ENCODE measurements around the gene GATB.

GATB gene

DNA sequence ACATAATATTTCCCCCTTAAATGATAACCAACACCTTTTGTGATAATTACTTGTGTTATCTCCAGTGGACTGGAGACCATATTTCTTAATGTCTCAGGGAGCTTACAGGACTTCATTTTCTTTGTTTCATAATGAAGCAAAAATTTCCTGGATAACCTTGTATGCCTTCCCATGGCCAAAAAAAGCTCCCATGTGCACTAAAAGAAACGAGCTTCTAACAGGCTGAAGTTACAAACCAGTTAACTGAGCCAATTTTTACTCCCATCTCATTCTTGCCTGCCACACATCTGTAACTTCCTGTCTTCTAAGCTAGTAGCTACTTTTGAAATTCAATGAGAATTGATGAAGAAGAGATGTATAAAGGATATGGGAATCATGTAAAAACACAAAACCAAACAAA, 32.8 kb downstream of the GATB start:
- DNase-seq: no peak

- no peak for DNase-seq
These were observed 33.4 kb downstream of the GATB start for GRCh38 chr4:151727365-151727764.

DNA sequence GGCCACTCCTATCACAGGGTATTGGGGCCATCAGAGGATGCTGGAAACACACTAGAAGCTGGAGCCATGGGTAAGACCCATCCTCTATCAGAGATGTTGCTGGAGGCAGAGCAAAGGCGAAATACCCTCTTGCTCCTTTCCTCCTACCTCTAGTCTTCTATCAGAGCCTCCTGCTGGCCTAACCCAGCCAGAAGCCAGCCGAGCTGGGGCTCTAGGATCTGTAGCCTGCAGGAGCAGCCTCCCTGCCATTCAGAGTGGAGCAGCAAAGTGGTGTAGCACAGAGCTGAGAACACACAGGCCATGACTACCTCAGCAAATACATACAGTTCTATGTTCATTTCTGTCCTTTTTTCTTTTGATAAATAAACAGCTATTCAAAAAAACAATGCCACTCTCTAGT, 35.7 kb downstream of the GATB start:
- no peak for DNase-seq

- DNase-seq: no peak
These were observed 38.9 kb downstream of the GATB start for GRCh38 chr4:151721916-151722315.

GRCh38 chr4:151721466-151721865, 39.3 kb downstream of the GATB start:
- no peak for DNase-seq

- DNase-seq: no peak
These were observed 40.9 kb downstream of the GATB start for GRCh38 chr4:151719956-151720334.

- no peak for DNase-seq
These were observed 41.5 kb downstream of the GATB start for GRCh38 chr4:151718984-151719955.

GRCh38 chr4:151717909-151718628, 42.7 kb downstream of the GATB start:
- no peak for DNase-seq

GRCh38 chr4:151717314-151717713, 43.5 kb downstream of the GATB start:
- no peak for DNase-seq

DNA sequence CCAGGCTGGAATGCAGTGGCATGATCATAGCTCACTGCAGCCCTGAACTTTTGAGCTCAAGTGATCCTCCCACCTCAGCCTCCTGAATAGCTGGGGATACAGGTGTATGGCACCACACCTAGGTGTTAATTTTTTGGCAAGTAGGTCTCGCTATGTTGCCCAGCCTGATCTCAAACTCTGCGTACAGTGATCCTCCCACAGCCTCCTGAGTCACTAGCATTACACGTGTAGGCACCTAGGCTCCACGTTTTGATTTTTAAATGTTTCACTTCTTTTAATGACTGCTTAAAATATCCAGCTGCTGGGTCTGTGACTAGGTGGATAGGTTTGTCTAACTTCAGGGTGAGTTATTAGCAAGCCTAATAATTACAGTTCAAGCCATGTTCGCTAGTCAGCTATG, 44.5 kb downstream of the GATB start:
- DNase-seq: no peak

DNA sequence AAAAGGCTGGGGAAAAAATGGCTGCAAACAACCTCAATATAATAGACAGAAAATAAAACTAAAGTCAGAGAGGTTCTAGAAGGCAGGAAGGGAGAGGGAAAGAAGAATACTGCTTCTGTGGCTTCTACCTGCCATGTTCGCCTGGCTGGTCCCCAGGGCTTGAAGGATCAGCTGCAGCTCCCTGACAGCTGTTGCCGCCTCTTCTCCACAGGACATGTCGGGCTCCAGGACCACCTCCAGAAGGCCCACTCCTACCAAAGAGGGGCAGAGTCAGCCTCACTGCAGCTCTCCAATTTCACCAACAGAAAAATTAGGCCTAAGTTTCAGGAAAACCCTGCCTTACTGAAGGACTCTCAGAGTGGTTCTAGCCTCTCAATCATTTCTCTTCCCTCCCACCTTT, 44.9 kb downstream of the GATB start:
- DNase-seq: no peak

DNA sequence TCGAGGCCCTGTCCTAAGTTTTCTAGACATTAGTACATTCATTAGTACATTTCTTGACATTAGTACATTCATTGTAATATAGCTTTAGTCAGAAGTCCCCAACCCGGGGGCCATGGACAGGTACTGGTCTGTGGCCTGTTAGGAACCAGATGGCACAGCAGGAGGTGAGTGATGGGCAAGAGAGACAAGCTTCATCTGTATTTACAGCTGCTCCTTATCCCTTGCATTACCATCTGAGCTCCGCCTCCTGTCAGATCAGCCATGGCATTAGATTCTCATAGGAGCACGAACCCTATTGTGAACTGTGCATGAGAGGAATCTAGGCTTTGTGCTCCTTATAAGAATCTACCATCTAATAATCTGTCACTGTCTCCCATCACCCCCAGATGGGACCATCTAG, 48.0 kb downstream of the GATB start:
- no peak for DNase-seq

- DNase-seq: no peak
These were observed 49.2 kb downstream of the GATB start for GRCh38 chr4:151711646-151712045.

- DNase-seq: no peak
These were observed 51.2 kb downstream of the GATB start for GRCh38 chr4:151709587-151709986.

- DNase-seq: no peak
These were observed 51.7 kb downstream of the GATB start for GRCh38 chr4:151709071-151709470.

DNA sequence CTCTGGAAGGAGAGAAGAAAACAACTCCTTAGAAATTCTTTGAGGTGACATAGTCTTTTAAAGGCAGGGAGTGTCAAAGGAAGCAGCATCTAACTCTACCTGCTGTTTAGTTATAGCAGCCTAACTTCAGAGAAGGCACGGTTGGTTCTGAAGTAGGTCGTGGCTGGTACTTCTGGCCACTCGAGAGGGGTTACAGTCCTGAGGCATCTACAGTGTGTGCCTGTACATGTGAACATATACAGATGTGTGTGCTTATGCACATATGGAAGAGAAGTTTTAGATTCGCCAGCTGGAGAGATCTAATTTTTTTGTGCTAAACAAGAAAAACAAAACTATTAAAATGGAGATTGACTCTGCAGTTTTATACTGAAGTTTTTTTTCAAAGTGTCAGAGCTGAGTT, 52.7 kb downstream of the GATB start:
- no peak for DNase-seq

DNA sequence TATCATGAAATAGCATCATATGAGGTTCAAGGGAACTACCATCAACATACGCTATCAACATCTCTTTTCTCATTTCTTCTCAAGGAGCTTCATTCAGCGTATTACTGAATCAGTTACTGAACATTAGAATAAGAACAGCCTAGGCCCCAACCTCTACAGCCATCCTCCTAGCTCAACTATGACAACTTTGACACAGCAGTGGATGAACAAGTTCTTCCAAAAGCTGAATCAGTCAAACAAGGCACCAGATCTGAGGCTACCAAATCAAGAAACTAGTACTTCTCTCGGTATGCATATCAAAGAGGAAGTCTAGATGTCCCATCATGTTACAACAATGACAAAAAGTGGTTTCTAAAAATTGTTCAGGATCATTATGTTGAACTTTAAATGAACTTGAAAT, 57.4 kb downstream of the GATB start:
- no peak for DNase-seq

- DNase-seq: no peak
These were observed 58.6 kb downstream of the GATB start for GRCh38 chr4:151702256-151702655.

DNA sequence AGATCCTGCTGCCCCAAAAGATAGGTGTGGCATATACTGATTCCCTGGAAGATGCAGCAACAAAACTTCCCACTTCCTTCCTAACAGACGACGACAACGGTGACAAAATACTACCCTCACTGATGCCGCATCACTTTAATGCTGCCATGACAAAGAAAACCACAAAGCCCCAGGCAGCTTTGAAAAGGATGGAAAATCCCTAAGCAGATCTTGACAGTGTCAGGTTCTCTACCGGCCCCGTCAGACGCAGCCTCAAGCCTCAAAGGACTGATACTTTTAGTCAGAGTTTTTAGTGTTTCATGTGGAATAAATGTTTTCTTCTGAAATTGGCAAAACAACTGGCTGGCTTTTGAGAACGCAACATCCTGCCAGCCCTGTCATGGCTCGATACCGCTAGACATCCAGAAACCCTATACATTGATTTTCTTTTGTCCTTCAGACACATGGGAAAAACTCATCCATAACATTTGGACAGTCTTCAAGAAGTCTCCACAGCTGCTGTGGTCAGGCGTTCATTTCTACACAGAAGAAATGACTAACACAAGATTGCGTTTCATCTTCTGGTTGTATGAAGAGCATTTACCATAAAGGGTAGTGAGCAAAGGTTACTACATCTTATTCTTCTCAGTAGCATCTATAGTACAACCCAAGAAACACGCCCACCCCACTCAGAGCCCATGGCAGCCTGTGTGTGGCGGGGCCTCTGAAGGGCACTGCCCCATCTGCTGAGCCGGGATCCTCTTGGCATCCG, 60.1 kb downstream of the GATB start:
- DNase-seq: no peak

GRCh38 chr4:151698213-151698612, 62.6 kb downstream of the GATB start:
- DNase-seq: no peak

GRCh38 chr4:151694961-151695720, 65.7 kb downstream of the GATB start:
- DNase-seq: no peak

DNA sequence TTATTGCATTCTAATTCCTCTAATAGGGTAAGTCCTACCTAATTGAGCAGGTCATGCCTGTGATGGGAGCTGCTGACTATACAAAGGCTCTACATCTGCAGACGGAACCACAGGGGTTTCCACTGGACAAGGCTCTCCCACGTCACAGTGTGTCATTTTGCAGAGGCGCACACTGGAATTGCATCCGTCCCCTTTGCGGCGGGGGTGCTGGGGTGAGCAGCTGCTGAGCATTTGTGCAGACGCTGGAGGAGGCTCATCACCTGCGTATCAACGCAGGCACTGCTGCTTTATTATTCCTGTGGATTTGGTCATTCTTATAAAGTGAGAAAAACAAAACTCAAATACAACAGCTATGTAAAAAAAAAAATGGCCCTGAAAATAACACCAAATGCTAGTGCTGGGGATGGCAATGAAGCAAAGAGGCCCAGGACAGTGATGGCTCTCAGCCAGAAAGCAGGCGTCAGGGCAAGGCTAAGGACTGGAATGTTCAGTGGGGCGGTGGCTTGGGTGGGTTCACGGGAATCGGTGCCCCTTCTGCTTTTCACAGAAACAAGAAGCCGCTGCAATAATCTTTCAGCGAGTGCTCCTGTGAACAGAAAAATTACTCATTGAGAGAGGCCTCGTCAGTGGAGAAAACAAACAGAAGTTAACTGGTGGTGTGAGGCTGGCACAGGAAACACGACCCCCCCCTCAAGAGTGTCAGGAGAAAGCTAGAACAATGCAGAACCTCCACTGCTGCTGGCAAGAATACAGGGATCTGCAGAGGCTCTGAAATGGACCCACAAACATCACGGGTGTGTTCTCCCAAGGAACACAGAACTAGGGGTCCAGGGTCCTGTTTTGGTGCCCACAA, 67.8 kb downstream of the GATB start:
- no peak for DNase-seq

Data from right hindlimb (tissue), 1 donor.